EL (cell line): Measurements from ENCODE around the gene LRBA.
"Not testable (repeated sequence)": the region's sequence is repeated elsewhere in the genome, so short reads cannot be mapped to it uniquely, and the experiment has no call there.

Experiments
- DNase-seq: peaks from one replicate; pipeline ENCODE4 v3.0.0-alpha.2; 2016

LRBA gene

GRCh38 chr4:151021637-151022334, 6.7 kb upstream of the LRBA start:
- no peak for DNase-seq

- DNase-seq, result peak; percentile 73
These were observed 619 bp upstream of the LRBA start for GRCh38 chr4:151015459-151016347.

DNA sequence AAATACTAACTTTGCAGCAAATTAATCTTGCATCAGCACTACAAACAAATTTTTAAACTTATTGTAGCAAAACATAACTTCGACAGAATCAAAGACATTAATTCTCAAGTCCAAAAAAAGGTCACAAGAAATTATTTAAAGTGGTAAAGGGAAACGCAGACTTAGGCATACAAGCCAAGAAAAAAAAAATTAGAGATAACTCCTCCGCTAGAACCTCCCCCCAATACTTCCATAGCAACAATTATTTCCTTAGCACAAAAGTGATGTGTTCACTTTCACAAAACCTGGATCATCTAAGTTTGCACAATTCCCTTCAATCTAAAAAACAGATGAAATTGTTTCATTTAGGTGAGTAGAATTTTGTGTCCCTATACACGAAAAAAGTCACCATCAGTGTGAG, 1.1 kb downstream of the LRBA start:
- no peak for DNase-seq

DNA sequence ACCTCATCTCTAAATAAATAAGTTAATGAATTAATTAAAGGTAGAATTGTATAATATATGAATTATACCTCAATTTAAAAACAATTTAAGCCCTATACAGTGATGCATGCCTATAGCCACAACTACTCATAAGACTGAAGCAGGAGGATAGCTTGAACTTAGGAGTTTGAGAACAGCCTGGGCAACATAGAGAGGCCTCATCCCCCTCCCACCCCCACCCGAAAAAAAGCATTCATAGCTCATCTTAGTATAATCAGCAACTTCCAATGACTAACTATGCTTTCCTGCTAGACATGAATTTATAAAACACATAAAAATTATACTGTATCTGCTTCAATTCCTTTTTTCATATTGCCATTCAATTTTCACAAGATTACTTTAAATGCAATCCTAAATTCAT, 1.6 kb downstream of the LRBA start:
- DNase-seq, result no peak

GRCh38 chr4:151012820-151013219, 2.3 kb downstream of the LRBA start:
- DNase-seq, result peak; percentile 6

GRCh38 chr4:151012376-151012775, 2.7 kb downstream of the LRBA start:
- no peak for DNase-seq

DNA sequence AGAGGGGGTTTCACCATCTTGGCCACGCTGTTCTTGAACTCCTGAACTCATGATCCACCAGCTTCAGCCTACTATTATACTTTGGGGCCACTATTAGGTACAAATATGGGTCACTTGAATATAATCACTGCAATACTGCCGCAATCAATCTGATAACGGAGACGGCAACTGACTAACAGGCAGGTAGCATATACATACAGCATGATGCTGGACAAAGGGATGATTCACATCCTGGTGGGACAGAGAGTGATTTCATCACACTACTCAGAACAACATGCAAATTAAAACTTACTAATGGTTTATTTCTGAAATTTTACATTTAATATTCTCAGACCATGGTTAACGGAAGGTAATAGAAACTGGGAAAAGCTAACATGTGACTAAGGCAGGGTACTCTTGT, 10.9 kb downstream of the LRBA start:
- DNase-seq, result peak; percentile 45

- no peak for DNase-seq
These were observed 14.2 kb downstream of the LRBA start for GRCh38 chr4:151000747-151001429.

DNA sequence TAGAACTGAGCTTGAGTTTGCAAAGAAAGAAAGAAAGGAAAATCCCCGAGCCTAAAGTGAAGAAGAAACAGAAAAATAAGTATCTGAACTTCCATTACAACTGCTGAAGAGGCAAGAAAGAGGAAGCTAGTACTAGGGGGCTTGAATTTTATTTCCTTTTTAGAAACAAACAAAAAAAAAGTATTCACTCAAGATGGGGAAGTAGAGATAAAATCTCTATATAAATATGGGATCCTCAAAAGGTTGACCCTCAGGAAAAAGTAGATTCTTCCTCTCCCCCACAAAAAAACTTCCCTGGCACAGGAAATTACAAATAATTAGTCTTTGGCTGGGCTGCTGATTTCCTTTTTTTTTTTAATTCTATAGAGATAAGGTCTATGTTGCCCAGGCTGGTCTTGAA, 16.0 kb downstream of the LRBA start:
- DNase-seq, result no peak

DNA sequence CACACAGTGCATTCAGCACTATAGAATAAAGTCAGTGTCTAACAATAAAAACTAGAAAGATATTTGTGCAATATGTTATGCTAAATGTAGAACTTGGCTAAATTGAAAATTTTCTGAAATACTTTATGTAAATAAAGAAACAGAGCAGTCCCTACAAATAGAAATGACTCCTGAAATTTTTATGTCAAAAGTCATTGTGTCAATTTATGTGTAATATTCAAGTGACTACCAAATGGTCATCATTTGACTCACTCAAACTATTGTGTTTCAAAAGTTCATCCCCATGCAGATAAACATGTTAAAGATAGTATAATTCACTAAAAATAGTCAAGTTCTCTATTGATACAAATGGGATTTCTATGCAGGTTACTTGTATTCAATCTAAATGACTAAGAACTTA, 17.9 kb downstream of the LRBA start:
- DNase-seq, result no peak

GRCh38 chr4:150994721-150995120, 20.4 kb downstream of the LRBA start:
- DNase-seq, result no peak

- DNase-seq, result not testable (repeated sequence)
These were observed 21.5 kb downstream of the LRBA start for GRCh38 chr4:150993577-150993976.

- DNase-seq, result no peak
These were observed 24.1 kb downstream of the LRBA start for GRCh38 chr4:150990993-150991392.

DNA sequence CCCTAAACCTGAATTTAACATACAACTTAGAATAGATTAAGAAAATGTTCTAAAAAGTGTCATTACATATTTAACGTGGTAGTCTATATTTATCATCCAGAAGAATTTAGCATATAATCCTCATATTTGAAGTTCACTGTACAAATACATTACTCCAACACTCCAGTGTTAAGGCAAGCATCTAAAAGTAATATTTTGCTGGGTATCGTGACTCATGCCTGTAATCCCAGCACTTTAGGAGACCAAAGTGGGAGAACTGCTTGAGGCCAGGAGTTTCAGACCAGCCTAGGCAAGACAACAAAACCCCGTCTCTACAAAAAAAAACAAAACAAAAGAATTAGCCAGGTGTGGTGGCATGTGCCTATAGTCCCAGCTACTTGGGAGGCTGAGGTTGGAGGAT, 24.8 kb downstream of the LRBA start:
- DNase-seq, result no peak

DNA sequence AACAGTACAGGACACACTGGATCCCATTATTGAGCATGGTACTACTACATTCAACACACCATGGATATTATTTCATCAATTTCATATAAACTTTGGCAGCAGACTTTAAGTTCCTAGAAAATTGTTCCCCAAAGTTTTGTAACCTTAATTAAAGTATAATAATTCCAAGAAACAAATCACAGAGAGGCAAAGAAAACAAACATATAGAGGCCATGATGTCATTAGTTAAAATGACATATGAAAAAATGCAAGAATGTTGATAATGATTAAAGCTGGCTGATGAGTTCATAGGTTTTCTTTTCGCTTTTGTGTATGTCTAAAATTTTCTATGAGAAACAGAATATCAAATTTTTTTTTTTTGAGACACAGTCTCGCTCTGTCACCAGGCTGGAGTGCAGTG, 26.8 kb downstream of the LRBA start:
- DNase-seq, result no peak

GRCh38 chr4:150987204-150987603, 27.9 kb downstream of the LRBA start:
- no peak for DNase-seq

DNA sequence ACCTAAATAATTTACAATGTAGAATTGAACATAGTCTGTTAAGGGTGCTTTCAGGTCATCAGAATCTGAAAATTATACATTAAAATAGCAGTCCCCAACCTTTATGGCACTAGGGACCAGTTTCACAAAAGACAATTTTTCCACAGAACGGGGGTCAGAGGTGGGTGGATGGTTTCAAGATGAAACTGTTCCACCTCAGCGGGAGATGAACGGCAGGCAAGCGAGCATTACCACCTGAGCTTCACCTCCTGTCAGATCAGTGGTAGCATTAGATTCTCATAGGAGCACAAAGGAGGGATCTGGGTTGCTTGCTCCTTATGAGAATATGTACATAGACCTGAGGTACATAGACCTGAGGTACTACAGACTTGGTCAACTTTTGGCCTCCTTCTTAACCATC, 29.0 kb downstream of the LRBA start:
- no peak for DNase-seq

- no peak for DNase-seq
These were observed 31.2 kb downstream of the LRBA start for GRCh38 chr4:150983851-150984250.

- DNase-seq, result no peak
These were observed 32.4 kb downstream of the LRBA start for GRCh38 chr4:150982557-150983233.

DNA sequence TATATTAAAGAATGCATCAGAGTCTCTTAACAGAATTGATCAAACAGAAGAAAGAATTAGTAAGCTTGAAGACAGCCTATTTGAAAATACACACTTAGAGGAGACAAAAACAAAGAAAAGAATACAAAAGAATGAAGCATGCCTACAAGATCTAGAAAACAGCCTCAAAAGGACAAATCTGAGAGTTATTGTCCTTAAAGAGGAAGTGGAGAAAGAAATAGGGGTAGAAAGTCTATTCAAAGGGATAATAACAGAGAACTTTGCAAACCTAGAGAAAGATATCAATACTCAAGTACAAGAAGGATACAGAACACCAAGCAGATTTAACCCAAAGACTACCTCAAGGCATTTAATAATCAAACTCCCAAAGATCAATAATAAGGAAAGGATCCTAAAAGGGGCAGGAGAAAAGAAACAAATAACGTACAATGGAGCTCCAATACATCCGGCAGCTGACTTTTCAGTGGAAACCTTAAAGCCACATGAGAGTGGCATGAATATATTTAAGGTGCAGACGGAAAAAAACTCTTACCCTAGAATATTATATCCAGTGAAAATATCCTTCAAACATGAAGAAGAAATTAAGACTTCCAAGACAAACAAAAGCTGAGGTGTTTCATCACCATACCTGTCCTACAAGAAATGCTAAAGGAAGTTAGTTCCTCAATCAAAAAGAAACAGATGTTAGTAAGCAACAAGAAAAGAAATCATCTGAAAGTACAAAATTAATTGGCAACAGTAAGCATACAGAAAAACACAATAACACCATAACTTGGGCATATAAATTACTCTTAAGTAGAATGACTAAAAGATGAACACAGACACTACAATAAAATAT, 36.1 kb downstream of the LRBA start:
- no peak for DNase-seq

GRCh38 chr4:150976478-150977118, 38.5 kb downstream of the LRBA start:
- no peak for DNase-seq

GRCh38 chr4:150974750-150975149, 40.3 kb downstream of the LRBA start:
- DNase-seq, result no peak
